Endothelial cell of umbilical vein (primary cell): ENCODE data around the gene MAML3. TPM values are rescaled to one million over a fixed set of nuclear protein-coding genes. Genes with fewer than 3 reads are reported as not detected.

Source experiments
- BruUV-seq: library from RNA; stranded (reverse); fragments of 400-500 nt; replicated peaks from 2 replicates; lab custom pipeline; 2021; lab: Mats Ljungman, UMichigan
- CTCF ChIA-PET: fragments of 300-600, 350-600 bp; sonication (Branson Sonifier 250); formaldehyde crosslinking; loops from one replicate; lab custom pipeline; 2021; ENCODE audit warnings: antibody characterized with exemption, inconsistent platforms; lab: Charles Lee
- POLR2A ChIA-PET: fragments of 300-600, 350-600 bp; sonication (Branson Sonifier 250); formaldehyde crosslinking; loops from one replicate; lab custom pipeline; 2021; ENCODE audit warnings: antibody characterized with exemption, inconsistent platforms; lab: Charles Lee
- DNase-seq: peaks from one replicate; pipeline ENCODE4 v3.0.0-alpha.2; 2011; ENCODE audit warnings: low read depth, low spot score
- FAIRE-seq: peaks from 2 replicates; lab custom pipeline; 2011; peaks lifted over from hg19 to GRCh38; lab: Jason Lieb, UNC
- H2AFZ ChIP-seq: 2 replicates; pipeline ENCODE4 v1.6.0; 2012; ENCODE audit warnings: low read depth, low read length, control low read depth, inconsistent platforms
- H3K27ac ChIP-seq: 2 replicates; pipeline ENCODE4 v1.5.1; 2011; ENCODE audit warnings: low read depth, mild to moderate bottlenecking, control low read depth, low read length, moderate library complexity; ENCODE audit not compliant: insufficient read depth
- H3K27me3 ChIP-seq, 2 experiments: 2 replicates each; pipeline versions ENCODE4 v1.6.0 to v1.6.1; 2011; ENCODE audit warnings: low read length in 2 of 2, mixed read lengths in 1 of 2; ENCODE audit not compliant: control insufficient read depth in 2 of 2, insufficient read depth in 2 of 2
- H3K36me3 ChIP-seq, 2 experiments: 2 replicates in 1 of 2; 3 replicates in 1 of 2; pipeline ENCODE4 v1.5.1; 2011; ENCODE audit warnings: low read length in 2 of 2, mild to moderate bottlenecking in 1 of 2, moderate library complexity in 1 of 2; ENCODE audit not compliant: control insufficient read depth in 2 of 2, insufficient read depth in 2 of 2; ENCODE audit errors: extremely low read depth in 1 of 2
- H3K4me1 ChIP-seq: 3 replicates; pipeline ENCODE4 v1.5.1; 2011; ENCODE audit warnings: mild to moderate bottlenecking, low read length; ENCODE audit not compliant: control insufficient read depth, insufficient read depth; ENCODE audit errors: extremely low read depth
- H3K4me2 ChIP-seq: 2 replicates; pipeline ENCODE4 v1.6.1; 2011; ENCODE audit warnings: low read length, control low read depth, mixed read lengths; ENCODE audit not compliant: insufficient read depth
- H3K4me3 ChIP-seq, 3 experiments: fragments of 200-600 bp in 1 of 3; sonication (generic), shearing (Covaris generic) in 1 of 3; replicated peaks in 1 of 3; 2 replicates each; pipeline ENCODE4 v1.5.1; 2011 to 2016; ENCODE audit warnings: control low read depth in 3 of 3, low read length in 3 of 3, mild to moderate bottlenecking in 2 of 3, inconsistent platforms in 1 of 3, low read depth in 1 of 3, moderate library complexity in 1 of 3; ENCODE audit not compliant: insufficient read depth in 1 of 3
- H3K79me2 ChIP-seq: 2 replicates; pipeline ENCODE4 v1.6.0; 2012; ENCODE audit warnings: low read length, inconsistent platforms; ENCODE audit not compliant: control insufficient read depth, insufficient read depth
- H3K9ac ChIP-seq: replicated peaks from 2 replicates; pipeline ENCODE3; 2011; ENCODE audit warnings: low read length, control low read depth; ENCODE audit not compliant: insufficient read depth; ENCODE audit errors: extremely low read depth
- H3K9me1 ChIP-seq: replicated peaks from 3 replicates; pipeline ENCODE4 v1.6.0; 2011; ENCODE audit warnings: mild to moderate bottlenecking, low read length; ENCODE audit not compliant: control insufficient read depth, insufficient read depth; ENCODE audit errors: extremely low read depth
- H3K9me3 ChIP-seq: replicated peaks from 2 replicates; pipeline ENCODE4 v1.5.1; 2012; ENCODE audit warnings: low read length, inconsistent platforms; ENCODE audit not compliant: control insufficient read depth, insufficient read depth
- H4K20me1 ChIP-seq: replicated peaks from 2 replicates; pipeline ENCODE3; 2011; ENCODE audit warnings: mild to moderate bottlenecking, low read length; ENCODE audit not compliant: control insufficient read depth, insufficient read depth; ENCODE audit errors: extremely low read depth
- EZH2 ChIP-seq: IDR thresholded peaks from 2 replicates; pipeline ENCODE4 v1.6.1; 2012; ENCODE audit warnings: borderline replicate concordance, low read depth, mild to moderate bottlenecking, moderate library complexity, low read length, inconsistent platforms; ENCODE audit not compliant: severe bottlenecking
- GATA2 ChIP-seq: IDR thresholded peaks from 2 replicates; pipeline ENCODE4 v1.7.0; 2011; ENCODE audit warnings: low read depth, mild to moderate bottlenecking, moderate library complexity, mixed read lengths, low read length; ENCODE audit not compliant: insufficient read length, insufficient read depth
- JUN ChIP-seq: IDR thresholded peaks from 2 replicates; pipeline ENCODE4 v1.6.1; 2011; ENCODE audit warnings: borderline replicate concordance, low read depth; ENCODE audit not compliant: insufficient read length, insufficient read depth
- MYC ChIP-seq: IDR thresholded peaks from one replicate; pipeline ENCODE4 v1.6.1; 2011; ENCODE audit warnings: mild to moderate bottlenecking, low read depth, low read length
- POLR2A ChIP-seq: IDR thresholded peaks from 2 replicates; pipeline ENCODE4 v1.6.1; 2012; ENCODE audit warnings: low read depth, mild to moderate bottlenecking, control low read depth, low read length
- POLR2AphosphoS5 ChIP-seq: IDR thresholded peaks from 2 replicates; pipeline ENCODE4 v1.6.1; 2012; ENCODE audit warnings: low read depth, mild to moderate bottlenecking, control low read depth, low read length, moderate library complexity; ENCODE audit not compliant: insufficient read depth
- dilution Hi-C: fragments of 300-500 bp; cut with MboI; formaldehyde crosslinking; loops from one replicate; pipeline ENCODE4 v1.15.0; 2019; ENCODE audit warnings: low sequenced_read_pairs; ENCODE audit not compliant: extremely low pct_ligation_motif_present
- intact Hi-C: fragments of 100-400 bp; cut with micrococcal nuclease; formaldehyde crosslinking; loops from one replicate; pipeline ENCODE4 v1.10.0; 2022
- polyA plus RNA-seq, 4 experiments: library from polyadenylated mRNA; depleted of rRNA in 3 of 4; stranded (reverse) in 3 of 4; unstranded in 1 of 4; fragments of >200 nt; gene quantifications; 2 replicates each; pipeline versions ENCODE4 v1.2.1 to v1.2.3, GENCODE V29; 2011 to 2012; ENCODE audit warnings: missing spikeins in 1 of 4
- total RNA-seq: library from RNA; stranded (reverse); gene quantifications from 2 replicates; pipeline ENCODE4 v1.2.3, GENCODE V29; 2021
- TF ChIP-seq, protein P1 (sequence below): IDR thresholded peaks from 2 replicates; pipeline ENCODE4 v1.6.1; 2011; ENCODE audit not compliant: insufficient read depth, insufficient read length
- TF ChIP-seq, protein P2 (sequence below), 2 donors: IDR thresholded peaks; 1 replicate in 1 of 2; 2 replicates in 1 of 2; pipeline ENCODE4 v1.5.1; 2011; ENCODE audit warnings: low read length in 2 of 2, mild to moderate bottlenecking in 2 of 2, moderate library complexity in 2 of 2, control low read depth in 1 of 2, inconsistent platforms in 1 of 2, low read depth in 1 of 2; ENCODE audit not compliant: insufficient read depth in 1 of 2; ENCODE audit errors: extremely low read depth in 1 of 2

The MAML3 gene
- total and polyA plus RNA-seq, 2 donors (not counting 3 experiments of a cell fraction or from before 2014, with no cell fraction given): 14.0 to 20.3 TPM

DNA sequence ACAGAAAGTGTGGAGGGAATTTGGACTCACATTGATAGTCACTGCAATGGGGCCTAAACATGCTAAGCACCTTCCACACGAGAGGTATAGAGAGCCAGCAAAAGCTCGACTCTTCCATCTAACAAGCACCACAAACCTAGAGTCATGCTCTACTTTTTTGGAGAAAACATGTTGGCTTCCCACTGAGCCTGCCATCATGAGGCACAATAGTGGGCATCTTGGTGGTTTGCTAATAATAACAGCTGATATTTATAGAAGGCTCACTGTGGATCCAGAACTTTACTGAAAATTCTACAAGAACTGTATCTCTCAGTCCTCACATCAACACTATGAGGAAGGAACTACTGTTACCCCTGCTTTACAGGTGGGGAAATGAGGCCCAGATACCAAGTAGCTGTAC lies 26.6 kb downstream of the MAML3 start:
- POLR2A ChIA-PET: interaction anchor here (1.1 kb wide), 1 partner anchor 28 kb away, joined by 4 read pairs; no protein-coding TSS in a partner anchor
- Histone ChIP-seq H3K4me2 (no peak overlapping the region), H2AFZ (no peak overlapping the region), H3K27ac (no peak overlapping the region), H4K20me1 (no peaks in the 10 kb centered on the region), H3K36me3 (no peaks in the 10 kb centered on the region), H3K9ac (no peak overlapping the region), H3K4me1 (peaks cover 6% of the 10 kb centered on the region), H3K79me2 (peaks cover 8% of the 10 kb centered on the region), H3K9me3 (no peaks in the 10 kb centered on the region), H3K9me1 (no peaks in the 10 kb centered on the region), H3K27me3 (no peaks in the 10 kb centered on the region), H3K4me3 (no peak overlapping the region)
- intact Hi-C loops (no loop called here), dilution Hi-C loops (no loop called here)
- TF ChIP-seq GATA2 (no peak), EZH2 (no peak), POLR2A (no peak), MYC (no peak), JUN (no peak), POLR2AphosphoS5 (no peak)
- TF ChIP-seq, protein P1, sequence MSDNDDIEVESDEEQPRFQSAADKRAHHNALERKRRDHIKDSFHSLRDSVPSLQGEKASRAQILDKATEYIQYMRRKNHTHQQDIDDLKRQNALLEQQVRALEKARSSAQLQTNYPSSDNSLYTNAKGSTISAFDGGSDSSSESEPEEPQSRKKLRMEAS: no peak
- TF ChIP-seq, protein P2, sequence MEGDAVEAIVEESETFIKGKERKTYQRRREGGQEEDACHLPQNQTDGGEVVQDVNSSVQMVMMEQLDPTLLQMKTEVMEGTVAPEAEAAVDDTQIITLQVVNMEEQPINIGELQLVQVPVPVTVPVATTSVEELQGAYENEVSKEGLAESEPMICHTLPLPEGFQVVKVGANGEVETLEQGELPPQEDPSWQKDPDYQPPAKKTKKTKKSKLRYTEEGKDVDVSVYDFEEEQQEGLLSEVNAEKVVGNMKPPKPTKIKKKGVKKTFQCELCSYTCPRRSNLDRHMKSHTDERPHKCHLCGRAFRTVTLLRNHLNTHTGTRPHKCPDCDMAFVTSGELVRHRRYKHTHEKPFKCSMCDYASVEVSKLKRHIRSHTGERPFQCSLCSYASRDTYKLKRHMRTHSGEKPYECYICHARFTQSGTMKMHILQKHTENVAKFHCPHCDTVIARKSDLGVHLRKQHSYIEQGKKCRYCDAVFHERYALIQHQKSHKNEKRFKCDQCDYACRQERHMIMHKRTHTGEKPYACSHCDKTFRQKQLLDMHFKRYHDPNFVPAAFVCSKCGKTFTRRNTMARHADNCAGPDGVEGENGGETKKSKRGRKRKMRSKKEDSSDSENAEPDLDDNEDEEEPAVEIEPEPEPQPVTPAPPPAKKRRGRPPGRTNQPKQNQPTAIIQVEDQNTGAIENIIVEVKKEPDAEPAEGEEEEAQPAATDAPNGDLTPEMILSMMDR (IDR thresholded peaks at IDR 0.05; ENCODE audit: extremely low read depth in 1 of 2, insufficient read depth in 1 of 2, low read depth in 1 of 2, low read length in 2 of 2): no peak
- no peak for FAIRE-seq
- no TSS peak for BruUV-seq
- no peak for DNase-seq
- CTCF ChIA-PET: interaction anchor here (2.0 kb wide), 1 partner anchor 11 kb away, joined by 6 read pairs; no protein-coding TSS in a partner anchor
